Suprapubic skin (tissue), 3 donors: ENCODE measurements around the gene ALCAM.

Source experiments
- CTCF ChIP-seq, 2 donors: fragments of 200-600 bp in 1 of 2; fragments of 450-650 bp in 1 of 2; sonication (generic) in 1 of 2; IDR thresholded peaks; one replicate each; pipeline ENCODE4 v1.5.1; 2016 to 2019; ENCODE audit warnings: antibody characterized with exemption in 2 of 2, mild to moderate bottlenecking in 1 of 2, moderate library complexity in 1 of 2
- POLR2A ChIP-seq, 2 donors: fragments of 450-650 bp; IDR thresholded peaks; one replicate each; pipeline ENCODE4 v1.6.1; 2017; ENCODE audit warnings: antibody characterized with exemption in 2 of 2, mild to moderate bottlenecking in 2 of 2, moderate library complexity in 2 of 2

- TF ChIP-seq CTCF (IDR thresholded peaks at IDR 0.05), result no peak
- TF ChIP-seq POLR2A (IDR thresholded peaks at IDR 0.05), result no peak
Observed at GRCh38 chr3:105497386-105497785, 130.7 kb downstream of the ALCAM start.
